HFF-Myc (cell line): Measurements from ENCODE around the gene OVCH1.
"Not testable (repeated sequence)": the region's sequence is repeated elsewhere in the genome, so short reads cannot be mapped to it uniquely, and the experiment has no call there.

Experiments
- DNase-seq: peaks from one replicate; pipeline ENCODE4 v3.0.0-alpha.2; 2011; ENCODE audit warnings: low read depth; ENCODE audit errors: extremely low read depth
- H3K4me3 ChIP-seq: replicated peaks from 2 replicates; pipeline ENCODE4 v1.5.1; 2011; ENCODE audit warnings: low read depth, mild to moderate bottlenecking, control low read depth, low read length
- TF ChIP-seq, protein P1 (sequence below): IDR thresholded peaks from 2 replicates; pipeline ENCODE4 v1.5.1; 2012; ENCODE audit warnings: mild to moderate bottlenecking, low read depth, low read length, control low read depth; ENCODE audit errors: missing control alignments

Gene OVCH1

GRCh38 chr12:29403991-29404390 is 93.5 kb downstream of the OVCH1 start:
- no peak for DNase-seq
- H3K4me3 ChIP-seq: no peak overlapping the region
- TF ChIP-seq, protein P1, sequence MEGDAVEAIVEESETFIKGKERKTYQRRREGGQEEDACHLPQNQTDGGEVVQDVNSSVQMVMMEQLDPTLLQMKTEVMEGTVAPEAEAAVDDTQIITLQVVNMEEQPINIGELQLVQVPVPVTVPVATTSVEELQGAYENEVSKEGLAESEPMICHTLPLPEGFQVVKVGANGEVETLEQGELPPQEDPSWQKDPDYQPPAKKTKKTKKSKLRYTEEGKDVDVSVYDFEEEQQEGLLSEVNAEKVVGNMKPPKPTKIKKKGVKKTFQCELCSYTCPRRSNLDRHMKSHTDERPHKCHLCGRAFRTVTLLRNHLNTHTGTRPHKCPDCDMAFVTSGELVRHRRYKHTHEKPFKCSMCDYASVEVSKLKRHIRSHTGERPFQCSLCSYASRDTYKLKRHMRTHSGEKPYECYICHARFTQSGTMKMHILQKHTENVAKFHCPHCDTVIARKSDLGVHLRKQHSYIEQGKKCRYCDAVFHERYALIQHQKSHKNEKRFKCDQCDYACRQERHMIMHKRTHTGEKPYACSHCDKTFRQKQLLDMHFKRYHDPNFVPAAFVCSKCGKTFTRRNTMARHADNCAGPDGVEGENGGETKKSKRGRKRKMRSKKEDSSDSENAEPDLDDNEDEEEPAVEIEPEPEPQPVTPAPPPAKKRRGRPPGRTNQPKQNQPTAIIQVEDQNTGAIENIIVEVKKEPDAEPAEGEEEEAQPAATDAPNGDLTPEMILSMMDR: no peak

- DNase-seq: no peak
- TF ChIP-seq, protein P1: no peak
- no peak overlapping the region for H3K4me3 ChIP-seq
Measured at GRCh38 chr12:29402437-29402836, 95.0 kb downstream of the OVCH1 start.

DNA sequence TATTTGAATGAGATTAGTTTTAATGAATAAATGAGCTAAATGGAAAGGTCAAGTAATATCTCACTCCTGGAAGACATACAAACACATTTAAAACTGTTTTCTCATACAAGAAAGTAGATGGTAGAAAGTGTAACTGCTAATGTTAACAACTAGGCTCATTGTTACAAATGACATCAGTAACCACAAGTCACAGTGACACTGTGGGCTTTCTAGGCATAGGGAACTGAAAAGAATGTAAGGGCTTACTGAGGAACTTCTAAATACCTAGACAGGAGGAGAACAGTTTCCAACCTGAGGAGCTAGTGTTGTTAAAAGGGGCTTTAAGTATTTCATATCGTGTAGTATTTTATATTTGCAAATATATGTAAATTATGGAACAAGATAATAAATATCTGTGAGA is 99.0 kb downstream of the OVCH1 start:
- TF ChIP-seq, protein P1: no peak
- DNase-seq: no peak
- H3K4me3 ChIP-seq: no peak overlapping the region

GRCh38 chr12:29396774-29397173 is 100.7 kb downstream of the OVCH1 start:
- no peak overlapping the region for H3K4me3 ChIP-seq
- DNase-seq: no peak
- TF ChIP-seq, protein P1: no peak

- TF ChIP-seq, protein P1: no peak
- H3K4me3 ChIP-seq: no peak overlapping the region
- DNase-seq: no peak
Measured at GRCh38 chr12:29395356-29395755, 102.1 kb downstream of the OVCH1 start.

- not testable (repeated sequence) for H3K4me3 ChIP-seq
- DNase-seq: peak; percentile 11
Measured at GRCh38 chr12:29390419-29390818, 107.1 kb downstream of the OVCH1 start.

DNA sequence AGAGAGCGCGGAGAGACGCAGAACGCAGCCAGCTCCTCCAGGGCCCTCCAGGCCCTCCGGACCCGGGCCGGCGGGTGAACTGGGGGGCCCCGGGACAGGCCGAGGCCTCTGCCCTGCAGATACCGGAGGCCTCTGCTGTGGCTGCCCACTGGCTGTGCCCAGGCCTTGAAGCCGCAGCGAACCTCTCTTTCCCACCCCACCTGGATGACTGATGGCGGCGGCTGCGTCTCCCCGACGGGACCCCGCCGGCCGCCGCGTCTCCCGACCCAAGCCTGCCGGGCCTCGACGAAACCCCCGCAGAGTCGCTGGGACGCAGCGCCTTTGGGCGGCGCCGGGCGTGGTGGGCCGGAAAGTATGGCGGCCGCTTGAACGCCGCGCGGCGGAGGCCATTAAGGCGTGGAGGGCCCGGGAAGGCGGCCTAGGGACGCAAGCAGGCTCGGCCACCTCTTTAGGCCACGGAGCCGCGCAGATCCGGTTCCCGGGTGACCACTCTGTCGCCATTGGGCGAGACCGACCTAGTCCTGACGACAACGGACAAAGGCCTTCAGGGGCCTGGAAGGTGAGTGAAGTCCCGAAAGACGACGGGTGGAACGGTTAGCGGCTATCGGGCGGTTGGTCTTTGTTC is 108.1 kb downstream of the OVCH1 start:
- H3K4me3 ChIP-seq: no peak overlapping the region
- TF ChIP-seq, protein P1: no peak
- DNase-seq: no peak

- not testable (repeated sequence) for DNase-seq, H3K4me3 ChIP-seq
Measured at GRCh38 chr12:29386084-29386680, 111.3 kb downstream of the OVCH1 start.

DNA sequence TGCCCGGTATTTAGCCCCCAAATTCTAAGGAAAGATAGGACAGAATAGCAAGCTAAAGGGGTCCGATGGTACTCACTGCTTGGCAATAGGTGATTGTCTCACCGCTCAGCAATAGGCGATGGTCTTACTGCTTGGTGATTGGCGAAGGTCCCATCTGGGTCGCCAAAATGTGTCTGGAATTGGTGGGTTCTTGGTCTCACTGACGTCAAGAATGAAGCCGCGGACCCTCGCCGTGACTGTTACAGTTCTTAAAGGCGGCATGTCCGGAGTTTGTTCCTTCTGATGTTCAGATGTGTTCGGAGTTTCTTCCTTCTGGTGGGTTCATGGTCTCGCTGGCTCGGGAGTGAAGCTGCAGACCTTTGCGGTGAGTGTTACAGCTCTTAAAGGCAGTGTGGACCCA is 112.3 kb downstream of the OVCH1 start:
- not testable (repeated sequence) for DNase-seq, H3K4me3 ChIP-seq
